Heart left ventricle (tissue), 16 donors: ENCODE results near the gene CCDC60. TPM values are rescaled to one million over a fixed set of nuclear protein-coding genes. Genes with fewer than 3 reads are reported as not detected.

Source experiments
- ATAC-seq, 4 donors: fragments of 200-7000 bp; cut with Tn5 transposase; one replicate each; pipeline ENCODE4 v1.9.1; 2020 to 2022; ENCODE audit warnings: moderate library complexity in 4 of 4, mild to moderate bottlenecking in 3 of 4, moderate number of reproducible peaks in 1 of 4
- DNase-seq, 5 donors: peaks; one replicate each; pipeline ENCODE4 v3.0.0-alpha.2; 2020
- H3K27ac ChIP-seq, 12 donors: fragments of 200-600 bp; sonication (generic) in 4 of 12; one replicate each; pipeline versions ENCODE4 v1.5.0 to v1.8.0; 2016 to 2022; ENCODE audit warnings: mild to moderate bottlenecking in 2 of 12
- H3K27me3 ChIP-seq, 9 donors: fragments of 200-600 bp; sonication (generic) in 2 of 9; one replicate each; pipeline versions ENCODE4 v1.5.1 to v1.8.0; 2016 to 2022; ENCODE audit warnings: mild to moderate bottlenecking in 3 of 9
- H3K36me3 ChIP-seq, 9 donors: fragments of 200-600 bp; sonication (generic) in 2 of 9; one replicate each; pipeline versions ENCODE4 v1.5.0 to v1.8.0; 2018 to 2022; ENCODE audit warnings: mild to moderate bottlenecking in 2 of 9
- H3K4me1 ChIP-seq, 12 donors: fragments of 200-600 bp; sonication (generic) in 4 of 12; one replicate each; pipeline versions ENCODE4 v1.5.0 to v1.8.0; 2016 to 2022; ENCODE audit warnings: mild to moderate bottlenecking in 3 of 12
- H3K4me3 ChIP-seq, 12 donors: fragments of 200-600 bp; sonication (generic) in 4 of 12; one replicate each; pipeline versions ENCODE4 v1.5.0 to v1.8.0; 2017 to 2022; ENCODE audit warnings: mild to moderate bottlenecking in 9 of 12, moderate library complexity in 4 of 12
- H3K9me3 ChIP-seq, 12 donors: fragments of 200-600 bp; sonication (generic) in 4 of 12; one replicate each; pipeline versions ENCODE4 v1.5.0 to v1.8.0; 2016 to 2022; ENCODE audit warnings: mild to moderate bottlenecking in 1 of 12
- POLR2A ChIP-seq, 2 donors: fragments of 450-650 bp; IDR thresholded peaks; one replicate each; pipeline ENCODE4 v1.6.1; 2017; ENCODE audit warnings: antibody characterized with exemption in 2 of 2, mild to moderate bottlenecking in 2 of 2, moderate library complexity in 2 of 2
- WGBS, 4 donors: extraction: QIAGEN DNeasy Blood & Tissue Kit in 2 of 4; methylation state at CpG; one replicate each; pipeline versions ENCODE4 v1.1.5 to v1.1.7; 2013 to 2018; 5-methylcytosine and 5-hydroxymethylcytosine counted together
- intact Hi-C, 10 donors: fragments of 100-400 bp; cut with DNase I; formaldehyde crosslinking; loops; one replicate each; pipeline versions ENCODE4 v1.11.1 to v1.14.2; 2022
- polyA plus RNA-seq, 2 donors: library from polyadenylated mRNA; stranded (reverse); fragments of 200-250 nt; gene quantifications; one replicate each; pipeline ENCODE4 v1.2.3, GENCODE V29; 2013
- total RNA-seq, 9 donors: library from RNA; depleted of rRNA in 2 of 9; stranded (reverse); fragments of >200 nt in 2 of 9; fragmentation: NEBNext Ultra II Directional in 3 of 9; extraction: Animal tissue kit (Norgen Biotek cat#: 25700) in 3 of 9; gene quantifications; one replicate each; pipeline versions ENCODE4 v1.1.0 to v1.2.4, GENCODE V29; 2016 to 2023
- TF ChIP-seq, protein P1 (sequence below), 12 donors: fragments of 200-600 bp; sonication (generic) in 4 of 12; IDR thresholded peaks; one replicate each; pipeline versions ENCODE4 v1.5.0 to v1.8.0; 2018 to 2022; ENCODE audit warnings: antibody characterized with exemption in 12 of 12, mild to moderate bottlenecking in 5 of 12
- donor health status: ischemic (EF 13 %, LVEDD 7.1; RV severe dilation, severe dysfunction).
- donor health status: healthy with polysubstance abuse.
- donor health status: DM: no; HTN: yes; CAD: no.
- donor health status: DM: no; HTN: no; CAD: no.
- donor health status: ischemic (EF 25% LVEDD 6.9; RV normal size, moderate dysfunction).
- donor health status: ischemic (EF 25% LVEDD 5.7; RV mildly dilated, moderate dysfunction).
- donor health status: healthy.
- donor health status: DM: yes; HTN: yes; CAD: no.
- donor health status: ischemic (EF 35%, LVEDD 5.7; RV mildly dilated, moderate dysfunction).
- donor health status: nonischemic (EF 11% LVEDD 7.7; RV severe dilation, severe dysfunction).
- donor health status: DM: yes; HTN: yes; CAD: no.
- donor health status: PGD.
- donor health status: ischemic (EF 29% LVEDD 5.4; RV normal size, mild dysfunction).
- donor health status: nonischemic (EF 23%, LVEDD 6.1; RV moderate dilation, normal function).

Gene CCDC60
- total and polyA plus RNA-seq, 11 donors: not detected

DNA sequence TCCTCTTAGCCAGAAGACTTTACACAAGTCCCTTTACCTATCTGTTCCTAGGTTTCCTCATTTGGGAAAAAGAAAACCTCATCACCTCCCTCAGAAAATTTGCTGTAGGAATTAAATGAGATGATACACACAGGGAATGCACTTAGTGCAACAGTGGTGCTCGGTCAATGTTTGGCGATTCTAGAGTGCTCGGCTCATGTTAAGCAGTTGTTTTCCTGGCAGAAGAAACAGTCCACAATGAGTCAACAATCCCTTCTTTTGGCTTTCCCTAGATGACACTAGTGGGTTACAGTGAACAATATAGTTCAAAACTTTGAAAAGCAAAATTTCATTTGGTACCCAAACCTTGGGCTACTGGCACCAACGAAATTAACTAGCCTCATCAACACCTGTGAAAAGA is 255.1 kb downstream of the CCDC60 start:
- Histone ChIP-seq H3K9me3 (no peaks in the 10 kb centered on the region), H3K4me1 (peaks cover 0 to 13% (median under 1%) of the 10 kb centered on the region in 12 donors), H3K27me3 (peaks cover 0 to 36% (median 18%) of the 10 kb centered on the region in 9 donors), H3K36me3 (no peaks in the 10 kb centered on the region), H3K27ac (no peak overlapping the region), H3K4me3 (no peak overlapping the region)
- 72 to 87% (median 79%) methylated on average over 4 of the region's 4 CpGs for WGBS, 4 donors
- intact Hi-C loops: loop anchor here in 2 of 10 donors (10.0 kb wide), 1 partner anchor 55 kb away; no protein-coding TSS in a partner anchor
- TF ChIP-seq, protein P1, sequence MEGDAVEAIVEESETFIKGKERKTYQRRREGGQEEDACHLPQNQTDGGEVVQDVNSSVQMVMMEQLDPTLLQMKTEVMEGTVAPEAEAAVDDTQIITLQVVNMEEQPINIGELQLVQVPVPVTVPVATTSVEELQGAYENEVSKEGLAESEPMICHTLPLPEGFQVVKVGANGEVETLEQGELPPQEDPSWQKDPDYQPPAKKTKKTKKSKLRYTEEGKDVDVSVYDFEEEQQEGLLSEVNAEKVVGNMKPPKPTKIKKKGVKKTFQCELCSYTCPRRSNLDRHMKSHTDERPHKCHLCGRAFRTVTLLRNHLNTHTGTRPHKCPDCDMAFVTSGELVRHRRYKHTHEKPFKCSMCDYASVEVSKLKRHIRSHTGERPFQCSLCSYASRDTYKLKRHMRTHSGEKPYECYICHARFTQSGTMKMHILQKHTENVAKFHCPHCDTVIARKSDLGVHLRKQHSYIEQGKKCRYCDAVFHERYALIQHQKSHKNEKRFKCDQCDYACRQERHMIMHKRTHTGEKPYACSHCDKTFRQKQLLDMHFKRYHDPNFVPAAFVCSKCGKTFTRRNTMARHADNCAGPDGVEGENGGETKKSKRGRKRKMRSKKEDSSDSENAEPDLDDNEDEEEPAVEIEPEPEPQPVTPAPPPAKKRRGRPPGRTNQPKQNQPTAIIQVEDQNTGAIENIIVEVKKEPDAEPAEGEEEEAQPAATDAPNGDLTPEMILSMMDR (IDR thresholded peaks at IDR 0.05): no peak
- no peak for TF ChIP-seq POLR2A (IDR thresholded peaks at IDR 0.05)
- DNase-seq (no peak), ATAC-seq (no peak)

Other genes with a start within 250 kb of the CCDC60 start
- 100 to 1,000 TPM; 417 to 662 (median 558) TPM for gene HSPB8, start 155.8 kb upstream of the CCDC60 start, total RNA-seq
- 100 to 1,000 TPM; 446 to 523 TPM for gene HSPB8, start 155.8 kb upstream of the CCDC60 start, polyA plus RNA-seq